Pulmonary artery endothelial cell (primary cell): ENCODE measurements around the gene NCCRP1. TPM values are rescaled to one million over a fixed set of nuclear protein-coding genes. Genes with fewer than 3 reads are reported as not detected.

ENCODE experiments used
- DNase-seq: peaks from one replicate; pipeline ENCODE4 v3.0.0-alpha.2; 2011; ENCODE audit warnings: low read depth, low spot score
- total RNA-seq: library from RNA; depleted of rRNA; stranded (reverse); fragments of >200 nt; gene quantifications from 2 replicates; pipeline ENCODE4 v1.2.3, GENCODE V29; 2014

NCCRP1 gene
- total RNA-seq, 1 donor from 2014 or later = not detected

- DNase-seq = no peak
These were observed 32.5 kb upstream of the NCCRP1 start for GRCh38 chr19:39164289-39164688.

- no peak for DNase-seq
These were observed 30.9 kb upstream of the NCCRP1 start for GRCh38 chr19:39165857-39166256.

GRCh38 chr19:39166571-39167391 is 30.0 kb upstream of the NCCRP1 start:
- no peak for DNase-seq

- no peak for DNase-seq
These were observed 29.1 kb upstream of the NCCRP1 start for GRCh38 chr19:39167461-39168257.

GRCh38 chr19:39168258-39169142 is 28.3 kb upstream of the NCCRP1 start:
- DNase-seq = no peak

GRCh38 chr19:39169143-39169810 is 27.5 kb upstream of the NCCRP1 start:
- DNase-seq = no peak

- no peak for DNase-seq
These were observed 26.2 kb upstream of the NCCRP1 start for GRCh38 chr19:39170386-39171231.

- no peak for DNase-seq
These were observed 25.0 kb upstream of the NCCRP1 start for GRCh38 chr19:39171479-39172465.

- DNase-seq = no peak
These were observed 23.9 kb upstream of the NCCRP1 start for GRCh38 chr19:39172700-39173501.

GRCh38 chr19:39173502-39173991 is 23.2 kb upstream of the NCCRP1 start:
- no peak for DNase-seq

- DNase-seq = no peak
These were observed 22.6 kb upstream of the NCCRP1 start for GRCh38 chr19:39174142-39174541.

- DNase-seq = no peak
These were observed 21.9 kb upstream of the NCCRP1 start for GRCh38 chr19:39174558-39175544.

- no peak for DNase-seq
These were observed 21.2 kb upstream of the NCCRP1 start for GRCh38 chr19:39175564-39175963.

- no peak for DNase-seq
These were observed 19.6 kb upstream of the NCCRP1 start for GRCh38 chr19:39177110-39177699.

GRCh38 chr19:39177736-39178135 is 19.0 kb upstream of the NCCRP1 start:
- no peak for DNase-seq

GRCh38 chr19:39178296-39179006 is 18.3 kb upstream of the NCCRP1 start:
- DNase-seq = no peak
